Measurements from ENCODE around the gene SFTPA2.

The SFTPA2 gene

DNA sequence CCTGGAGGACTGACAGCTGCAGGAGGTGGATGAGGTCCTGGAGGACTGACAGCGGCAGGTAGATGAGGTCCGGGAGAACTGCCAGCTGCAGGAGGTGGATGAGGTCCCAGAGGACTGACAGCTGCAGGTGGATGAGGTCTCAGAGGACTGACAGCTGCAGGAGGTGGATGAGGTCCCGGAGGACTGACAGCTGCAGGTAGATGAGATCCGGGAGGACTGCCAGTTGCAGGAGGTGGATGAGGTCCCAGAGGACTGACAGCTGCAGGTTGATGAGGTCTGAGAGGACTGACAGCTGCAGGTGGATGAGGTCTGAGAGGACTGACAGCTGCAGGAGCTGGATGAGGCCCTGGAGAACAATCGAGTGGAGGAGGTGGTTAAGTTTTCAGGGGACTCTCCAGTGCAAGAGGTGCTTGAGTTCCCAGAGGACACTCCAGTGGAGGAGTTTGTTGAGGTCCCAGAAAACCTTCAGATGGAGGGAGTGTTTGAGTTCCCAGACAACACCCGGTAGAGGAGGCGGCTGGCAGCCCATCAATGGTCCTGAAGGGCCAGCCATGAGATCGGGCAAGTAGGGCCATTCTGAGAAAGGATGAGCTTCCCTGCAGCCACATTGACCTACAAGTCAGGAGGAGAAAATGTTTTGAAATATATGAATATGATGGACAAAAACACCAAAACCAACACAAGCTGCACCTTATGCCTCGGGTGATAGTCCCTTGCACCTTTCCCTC is 52.6 kb downstream of the SFTPA2 start:
- DNase-seq (ENCODE audit: insufficient read length, low spot score): no peak
- no peak for FAIRE-seq
- no peak for TF ChIP-seq POLR2A (IDR thresholded peaks at IDR 0.05; ENCODE audit: low read depth, low read length)
